ENCODE data around the gene IDH3A. TPM values are rescaled to one million over a fixed set of nuclear protein-coding genes. Genes with fewer than 3 reads are reported as not detected.

IDH3A gene
- total RNA-seq, 1 experiment from 2014 or later: 40.2 TPM

GRCh38 chr15:78179286-78179840 is 30.2 kb downstream of the IDH3A start:
- Histone ChIP-seq H2AK5ac (ENCODE audit: insufficient read length, low read length) (no peak overlapping the region), H2BK5ac (ENCODE audit: insufficient read length, low read length) (no peak overlapping the region), H3K56ac (ENCODE audit: insufficient read length, low read depth, low read length) (no peak overlapping the region), H3K14ac (ENCODE audit: insufficient read depth, low read length) (no peak overlapping the region), H2BK20ac (ENCODE audit: low read depth, low read length, poor library complexity, severe bottlenecking) (no peak overlapping the region), H4K20me1 (ENCODE audit: control insufficient read depth, insufficient read depth, insufficient read length) (no peaks in the 10 kb centered on the region), H2BK12ac (ENCODE audit: insufficient read length, low read depth, low read length) (no peak overlapping the region), H3K23me2 (ENCODE audit: insufficient read length, low read depth, low read length, poor library complexity, severe bottlenecking) (no peaks in the 10 kb centered on the region), H3K27me3 (ENCODE audit: insufficient read depth, low read length) (no peaks in the 10 kb centered on the region), H3K4ac (ENCODE audit: low read depth, low read length) (no peak overlapping the region), H4K5ac (ENCODE audit: insufficient read length, low read depth, low read length) (no peak overlapping the region), H3T11ph (ENCODE audit: low read length) (no peak overlapping the region), H3K18ac (ENCODE audit: insufficient read length, low read depth, low read length) (no peak overlapping the region), H3K9ac (ENCODE audit: extremely low read depth, insufficient read length, low read length) (no peak overlapping the region), H2BK120ac (ENCODE audit: low read depth, low read length, poor library complexity, severe bottlenecking) (no peak overlapping the region), H3K4me2 (ENCODE audit: insufficient read depth, insufficient read length, low read length) (no peak overlapping the region), H4K91ac (ENCODE audit: insufficient read length, low read depth, low read length) (no peak overlapping the region), H3K79me2 (ENCODE audit: insufficient read depth, low read length) (no peaks in the 10 kb centered on the region), H4K8ac (replicated peaks; ENCODE audit: insufficient read length, low read depth, low read length) (no peak overlapping the region), H3K27ac (ENCODE audit: insufficient read length, low read depth, low read length) (no peak overlapping the region), H2AFZ (ENCODE audit: low read length) (no peak overlapping the region), H3K23ac (ENCODE audit: insufficient read length, low read depth, low read length) (no peak overlapping the region), H2BK15ac (ENCODE audit: low read depth, low read length) (no peak overlapping the region), H3K79me1 (ENCODE audit: insufficient read depth, low read depth, low read length, poor library complexity, severe bottlenecking) (no peaks in the 10 kb centered on the region), H3K4me1 (ENCODE audit: insufficient read depth, low read length) (no peaks in the 10 kb centered on the region), H3K9me3 (ENCODE audit: control insufficient read depth, low read depth, low read length) (no peaks in the 10 kb centered on the region)
- no CpG with 5 or more reads among the region's 12 CpGs for WGBS (ENCODE audit: extremely low coverage, insufficient read length, low lambda C conversion rate)
- TF ChIP-seq CTCF (conservative IDR thresholded peaks at IDR 0.05): no peak
- Mint-ChIP-seq H3K4me3 (no peak overlapping the region), H3K27ac (no peak overlapping the region), H3K27me3 (ENCODE audit: low read depth) (no peaks in the 10 kb centered on the region; the same call in 1 of the 2 replicates), H3K36me3 (ENCODE audit: insufficient read depth in 1 of 3, low read depth in 3 of 3) (peaks cover 0 to 2% (median 0%) of the 10 kb centered on the region in 3 experiments; a peak in 1 of 7 replicates), H3K4me1 (peaks cover 2 to 3% of the 10 kb centered on the region in 2 experiments; a peak in 2 of 4 replicates), H3K9me3 (no peaks in the 10 kb centered on the region)
- no peak for DNase-seq
